Tibial artery (tissue), 4 donors: ENCODE results near the gene TRAF7.
"Not testable (repeated sequence)": the region's sequence is repeated elsewhere in the genome, so short reads cannot be mapped to it uniquely, and the experiment has no call there.

ENCODE experiments used
- DNase-seq, 2 donors: peaks; one replicate each; pipeline ENCODE4 v3.0.0-alpha.2; 2019
- H3K27ac ChIP-seq, 2 donors: fragments of 200-600 bp; sonication (generic) in 1 of 2; 1 replicate in 1 of 2; 2 replicates in 1 of 2; pipeline ENCODE4 v1.5.1; 2018 to 2019; ENCODE audit warnings: mild to moderate bottlenecking in 1 of 2
- H3K27me3 ChIP-seq, 2 donors: fragments of 200-600 bp; sonication (generic) in 1 of 2; one replicate each; pipeline versions ENCODE4 v1.5.1 to v1.6.0; 2016 to 2019
- H3K36me3 ChIP-seq, 3 donors: fragments of 200-600 bp; sonication (generic) in 2 of 3; one replicate each; pipeline ENCODE4 v1.5.1; 2016 to 2019; ENCODE audit warnings: mild to moderate bottlenecking in 2 of 3
- H3K4me1 ChIP-seq, 4 donors: fragments of 200-600 bp; sonication (generic) in 2 of 4; 1 replicate in 3 of 4; 2 replicates in 1 of 4; pipeline ENCODE4 v1.5.1; 2016 to 2019
- H3K4me3 ChIP-seq, 2 donors: fragments of 200-600 bp; sonication (generic) in 1 of 2; 1 replicate in 1 of 2; 2 replicates in 1 of 2; pipeline ENCODE4 v1.5.1; 2018 to 2019; ENCODE audit warnings: mild to moderate bottlenecking in 2 of 2
- H3K9me3 ChIP-seq, 3 donors: fragments of 200-600 bp; sonication (generic) in 1 of 3; one replicate each; pipeline ENCODE4 v1.5.1; 2016 to 2019
- intact Hi-C: fragments of 100-400 bp; cut with DNase I; formaldehyde crosslinking; loops from one replicate; pipeline ENCODE4 v1.15.0; 2023; ENCODE audit warnings: low total_unique reads
- TF ChIP-seq, protein P1 (sequence below), 2 experiments: fragments of 200-600 bp in 1 of 2; fragments of 450-650 bp in 1 of 2; IDR thresholded peaks; one replicate each; pipeline ENCODE4 v1.5.1; 2017 to 2019; ENCODE audit warnings: antibody characterized with exemption in 2 of 2, mild to moderate bottlenecking in 1 of 2, moderate library complexity in 1 of 2

Gene TRAF7

DNA sequence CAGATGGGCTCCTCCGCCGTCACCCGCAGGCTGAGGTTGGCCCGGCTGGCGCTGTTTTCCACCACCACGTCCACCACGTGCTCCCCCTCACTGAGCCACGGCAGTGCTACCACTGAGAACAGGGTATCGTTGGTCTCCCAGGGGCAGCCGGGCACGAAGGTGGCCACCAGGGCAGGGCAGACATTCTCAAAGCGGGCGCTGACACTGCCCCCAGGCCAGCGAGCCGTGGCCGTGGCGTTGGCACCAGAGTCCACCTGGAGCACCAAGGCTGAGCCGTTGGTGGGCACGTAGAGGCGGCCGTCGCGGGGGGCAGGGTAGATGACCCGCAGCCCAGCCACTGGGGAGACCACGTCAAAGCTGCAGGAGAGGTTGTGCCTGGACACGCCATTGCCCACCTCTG is 41.4 kb upstream of the TRAF7 start:
- DNase-seq, H3K27ac ChIP-seq: not testable (repeated sequence)
- H3K36me3 ChIP-seq: peaks cover 45 to 82% (median 71%) of the 10 kb centered on the region in 3 donors

DNA sequence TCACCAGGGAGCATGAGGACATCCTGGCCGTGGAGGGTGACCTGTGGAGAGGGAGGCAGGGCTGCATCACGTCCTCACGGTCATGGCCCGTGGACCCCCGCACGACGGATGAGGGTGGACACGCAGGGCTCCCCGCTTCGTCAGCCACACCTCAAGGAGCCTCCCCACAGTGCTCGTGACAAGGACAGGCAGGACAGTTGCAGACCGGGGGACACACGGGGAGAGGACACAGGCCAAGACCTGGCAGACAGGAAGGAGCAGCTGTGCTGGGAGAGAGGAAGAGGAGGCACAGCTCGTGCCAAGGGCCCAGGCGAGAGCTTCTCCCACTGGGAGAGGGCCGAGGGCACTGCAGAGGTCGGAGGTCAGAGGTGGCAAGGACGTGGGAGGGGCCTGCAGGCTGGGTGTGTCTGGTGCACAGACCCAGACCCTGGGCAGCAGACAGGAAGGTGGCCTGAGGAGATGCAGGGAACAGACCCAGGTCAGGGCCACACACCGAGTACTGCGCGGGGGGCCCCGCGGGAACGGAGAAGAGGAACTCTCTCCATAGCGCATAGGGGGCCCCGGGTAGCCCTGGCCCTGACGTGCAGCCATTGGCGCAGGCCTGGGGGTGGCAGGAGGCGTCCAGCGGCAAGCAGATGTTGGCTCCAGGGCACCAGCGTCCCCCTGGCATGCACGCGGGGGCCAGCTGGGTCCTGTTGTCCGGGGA is 40.5 kb upstream of the TRAF7 start:
- H3K27me3 ChIP-seq, H3K27ac ChIP-seq, DNase-seq, intact Hi-C loops, H3K9me3 ChIP-seq, H3K4me3 ChIP-seq: not testable (repeated sequence)
- Histone ChIP-seq H3K4me1 (peaks cover 0 to 21% (median 14%) of the 10 kb centered on the region in 4 donors), H3K36me3 (peaks cover 40 to 74% (median 66%) of the 10 kb centered on the region in 3 donors)

More for the DNA sequence above, 41.4 kb upstream of the TRAF7 start:
- intact Hi-C loops, H3K9me3 ChIP-seq, H3K27me3 ChIP-seq, H3K4me3 ChIP-seq: not testable (repeated sequence)
- peaks cover 0 to 18% (median 14%) of the 10 kb centered on the region in 4 donors for H3K4me1 ChIP-seq

DNA sequence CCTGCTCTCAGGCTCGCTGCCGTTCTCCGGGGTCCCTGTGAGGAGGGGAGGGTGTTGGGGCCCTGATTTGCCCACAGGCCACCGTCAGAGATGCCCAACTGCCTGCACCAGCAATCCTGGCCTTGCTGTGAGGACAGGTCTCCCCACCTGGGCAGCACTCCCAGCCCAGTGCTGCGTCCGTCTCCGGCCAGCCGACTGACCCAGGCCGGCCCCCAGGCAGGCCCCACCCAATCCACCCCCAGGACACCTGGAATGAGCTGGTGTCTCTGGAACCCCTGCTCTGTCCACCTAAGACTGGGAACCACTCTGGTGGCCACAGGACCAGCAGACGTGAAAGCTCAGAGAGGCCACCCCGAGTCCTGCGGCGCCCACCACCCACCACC is 40.0 kb upstream of the TRAF7 start:
- Histone ChIP-seq H3K27me3 (no peaks in the 10 kb centered on the region), H3K4me3 (no peak overlapping the region), H3K36me3 (peaks cover 34 to 69% (median 61%) of the 10 kb centered on the region in 3 donors), H3K9me3 (no peaks in the 10 kb centered on the region), H3K27ac (no peak overlapping the region), H3K4me1 (peaks cover 0 to 27% (median 16%) of the 10 kb centered on the region in 4 donors)
- intact Hi-C loops: no loop called here
- TF ChIP-seq, protein P1, sequence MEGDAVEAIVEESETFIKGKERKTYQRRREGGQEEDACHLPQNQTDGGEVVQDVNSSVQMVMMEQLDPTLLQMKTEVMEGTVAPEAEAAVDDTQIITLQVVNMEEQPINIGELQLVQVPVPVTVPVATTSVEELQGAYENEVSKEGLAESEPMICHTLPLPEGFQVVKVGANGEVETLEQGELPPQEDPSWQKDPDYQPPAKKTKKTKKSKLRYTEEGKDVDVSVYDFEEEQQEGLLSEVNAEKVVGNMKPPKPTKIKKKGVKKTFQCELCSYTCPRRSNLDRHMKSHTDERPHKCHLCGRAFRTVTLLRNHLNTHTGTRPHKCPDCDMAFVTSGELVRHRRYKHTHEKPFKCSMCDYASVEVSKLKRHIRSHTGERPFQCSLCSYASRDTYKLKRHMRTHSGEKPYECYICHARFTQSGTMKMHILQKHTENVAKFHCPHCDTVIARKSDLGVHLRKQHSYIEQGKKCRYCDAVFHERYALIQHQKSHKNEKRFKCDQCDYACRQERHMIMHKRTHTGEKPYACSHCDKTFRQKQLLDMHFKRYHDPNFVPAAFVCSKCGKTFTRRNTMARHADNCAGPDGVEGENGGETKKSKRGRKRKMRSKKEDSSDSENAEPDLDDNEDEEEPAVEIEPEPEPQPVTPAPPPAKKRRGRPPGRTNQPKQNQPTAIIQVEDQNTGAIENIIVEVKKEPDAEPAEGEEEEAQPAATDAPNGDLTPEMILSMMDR (IDR thresholded peaks at IDR 0.05): no peak
- DNase-seq: no peak

DNA sequence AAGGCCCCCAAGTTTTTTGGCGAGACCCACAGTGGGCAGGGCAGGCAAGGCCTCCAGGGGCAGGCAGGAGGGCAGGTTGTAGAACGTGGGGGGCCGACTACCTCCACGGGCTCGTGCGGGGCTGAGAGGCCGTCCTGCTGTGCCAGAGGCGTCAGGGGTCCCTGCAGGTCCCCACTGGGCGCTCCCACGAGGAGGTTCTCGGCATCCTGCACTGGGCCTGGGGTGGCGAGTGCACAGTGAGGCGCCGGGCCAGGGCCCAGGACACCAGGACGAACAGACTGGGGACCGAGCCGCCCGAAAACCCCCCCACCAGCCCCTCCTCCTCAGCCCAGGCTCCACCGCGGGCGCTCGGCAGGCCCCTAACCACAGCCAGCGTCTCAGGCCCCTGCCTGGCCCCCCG is 39.2 kb upstream of the TRAF7 start:
- H3K27ac ChIP-seq: peak overlapping the region in 1 of 2 donors; percentile 35
- intact Hi-C loops, H3K9me3 ChIP-seq: not testable (repeated sequence)

DNA sequence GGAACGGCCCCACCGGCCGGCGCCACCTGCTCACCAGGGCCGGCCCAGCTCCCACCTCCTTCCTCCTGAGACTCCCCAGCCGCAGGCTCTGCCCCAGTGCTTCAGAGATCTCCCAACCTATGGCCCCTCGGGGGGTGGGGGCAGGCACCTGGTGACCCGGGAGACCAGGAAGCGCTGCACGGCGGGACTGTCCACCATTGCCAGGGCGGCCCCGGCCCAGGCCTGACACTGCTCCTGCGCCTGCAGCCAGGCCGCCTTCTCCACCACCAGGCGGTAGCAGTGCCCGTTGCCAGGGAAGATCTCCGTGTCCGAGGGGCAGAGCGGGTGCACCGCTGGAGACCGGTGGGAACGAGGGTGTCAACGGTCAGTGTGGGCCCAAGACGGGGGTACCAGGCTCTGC is 38.2 kb upstream of the TRAF7 start:
- H3K4me3 ChIP-seq: not testable (repeated sequence)

More for the DNA sequence above, 39.2 kb upstream of the TRAF7 start:
- not testable (repeated sequence) for H3K27me3 ChIP-seq, H3K4me3 ChIP-seq, DNase-seq
- peaks cover 0 to 34% (median 22%) of the 10 kb centered on the region in 4 donors for H3K4me1 ChIP-seq
- peaks cover 26 to 60% (median 52%) of the 10 kb centered on the region in 3 donors for H3K36me3 ChIP-seq

GRCh38 chr16:2117960-2118722 is 37.4 kb upstream of the TRAF7 start:
- H3K27me3 ChIP-seq, H3K9me3 ChIP-seq, H3K4me3 ChIP-seq, intact Hi-C loops, DNase-seq: not testable (repeated sequence)
- peaks cover 0 to 51% (median 38%) of the 10 kb centered on the region in 4 donors for H3K4me1 ChIP-seq
- peaks cover 14 to 43% (median 36%) of the 10 kb centered on the region in 3 donors for H3K36me3 ChIP-seq
- peak overlapping the region in 1 of 2 donors; percentile 47 for H3K27ac ChIP-seq

More for the DNA sequence above, 38.2 kb upstream of the TRAF7 start:
- H3K27me3 ChIP-seq, H3K9me3 ChIP-seq, intact Hi-C loops, DNase-seq: not testable (repeated sequence)
- peak overlapping the region in 1 of 2 donors; percentile 35 for H3K27ac ChIP-seq
- peaks cover 18 to 51% (median 43%) of the 10 kb centered on the region in 3 donors for H3K36me3 ChIP-seq
- peaks cover 0 to 43% (median 30%) of the 10 kb centered on the region in 4 donors for H3K4me1 ChIP-seq

GRCh38 chr16:2121325-2121724 is 34.3 kb upstream of the TRAF7 start:
- peak overlapping the region; percentile 98 for H3K27ac ChIP-seq
- TF ChIP-seq, protein P1 (IDR thresholded peaks at IDR 0.05): peak; percentile 51 to 52
- intact Hi-C loops, H3K9me3 ChIP-seq, H3K27me3 ChIP-seq: not testable (repeated sequence)
- H3K36me3 ChIP-seq: peaks cover 0 to 11% (median 7%) of the 10 kb centered on the region in 3 donors
- peaks cover under 1 to 80% (median 65%) of the 10 kb centered on the region in 4 donors for H3K4me1 ChIP-seq
- peak; percentile 66 to 89 for DNase-seq
- H3K4me3 ChIP-seq: peak overlapping the region; percentile 38 to 56

- Histone ChIP-seq H3K9me3 (no peaks in the 10 kb centered on the region), H3K36me3 (peaks cover 0 to 7% (median 6%) of the 10 kb centered on the region in 3 donors), H3K27ac (peak overlapping the region; percentile 98), H3K4me3 (peak overlapping the region; percentile 38 to 56), H3K27me3 (no peaks in the 10 kb centered on the region), H3K4me1 (peaks cover 6 to 80% (median 65%) of the 10 kb centered on the region in 4 donors)
- TF ChIP-seq, protein P1 (IDR thresholded peaks at IDR 0.05): no peak
- intact Hi-C loops: no loop called here
- DNase-seq: peak in 1 of 2 donors; percentile 87
Measured at GRCh38 chr16:2121853-2122252, 33.7 kb upstream of the TRAF7 start.
